HG02943 (cell line): ENCODE data around the gene PI16.

Source experiments
- ATAC-seq: cut with Tn5 transposase; IDR thresholded peaks from one replicate; pipeline ENCODE4 v1.9.1; 2021; ENCODE audit warnings: mild to moderate bottlenecking, low read depth, moderate library complexity; ENCODE audit not compliant: unreplicated experiment

The PI16 gene

GRCh38 chr6:36997811-36998722, 43.5 kb downstream of the PI16 start:
- ATAC-seq: no peak

- ATAC-seq: no peak
These were observed 44.1 kb downstream of the PI16 start for GRCh38 chr6:36998723-36999038.

- no peak for ATAC-seq
These were observed 44.7 kb downstream of the PI16 start for GRCh38 chr6:36999061-36999750.

- no peak for ATAC-seq
These were observed 45.2 kb downstream of the PI16 start for GRCh38 chr6:36999751-37000125.

DNA sequence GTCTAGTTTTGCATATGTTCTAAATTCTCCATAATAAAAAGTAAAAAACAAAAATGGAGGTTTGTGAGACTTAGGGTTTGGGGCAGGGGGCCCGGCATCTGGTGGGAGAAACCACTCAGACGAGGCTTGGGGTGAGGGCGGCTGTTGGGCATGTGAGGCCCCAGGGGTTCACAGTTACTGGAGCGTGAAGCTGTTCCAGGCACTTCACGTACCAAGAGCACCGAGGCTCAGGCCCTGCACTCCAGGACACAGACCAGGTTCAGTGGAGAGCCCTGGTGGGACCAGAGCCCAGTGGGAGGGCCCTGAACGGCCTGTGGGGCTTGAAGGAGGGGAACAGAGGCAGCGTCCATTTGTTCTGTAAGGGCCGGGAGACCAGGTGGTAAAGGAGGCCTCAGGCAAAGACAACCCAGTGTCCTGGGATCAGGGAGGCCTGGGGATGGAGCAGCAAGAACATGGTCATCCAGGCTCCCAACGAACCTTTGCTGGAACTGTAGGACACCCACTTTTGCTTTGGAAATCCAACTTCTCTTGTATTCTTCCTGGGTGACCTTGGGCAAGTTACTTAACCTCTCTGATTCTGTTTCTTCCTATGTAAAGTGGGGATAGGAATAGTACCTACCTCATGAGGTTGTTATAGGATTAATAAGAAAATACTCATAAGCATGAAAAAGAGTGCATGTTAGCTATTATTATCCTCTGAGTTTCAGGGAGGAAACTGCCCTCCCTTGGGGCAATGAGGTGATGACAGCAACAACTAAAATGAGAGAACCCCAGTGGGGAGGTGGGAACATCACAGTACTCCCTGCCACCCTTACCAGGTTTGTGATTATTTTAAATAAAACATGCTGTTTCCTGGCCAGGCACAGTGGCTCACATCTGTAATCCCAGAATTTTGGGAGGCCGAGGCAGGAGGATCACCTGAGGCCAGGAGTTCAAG, 49.8 kb downstream of the PI16 start:
- no peak for ATAC-seq

GRCh38 chr6:37005061-37005810, 50.7 kb downstream of the PI16 start, which contains the start of gene FGD2:
Gene FGD2 (plus strand): TSS chr6:37005655. CDS start chr6:37005818, 163 bp downstream.
- no peak for ATAC-seq

DNA sequence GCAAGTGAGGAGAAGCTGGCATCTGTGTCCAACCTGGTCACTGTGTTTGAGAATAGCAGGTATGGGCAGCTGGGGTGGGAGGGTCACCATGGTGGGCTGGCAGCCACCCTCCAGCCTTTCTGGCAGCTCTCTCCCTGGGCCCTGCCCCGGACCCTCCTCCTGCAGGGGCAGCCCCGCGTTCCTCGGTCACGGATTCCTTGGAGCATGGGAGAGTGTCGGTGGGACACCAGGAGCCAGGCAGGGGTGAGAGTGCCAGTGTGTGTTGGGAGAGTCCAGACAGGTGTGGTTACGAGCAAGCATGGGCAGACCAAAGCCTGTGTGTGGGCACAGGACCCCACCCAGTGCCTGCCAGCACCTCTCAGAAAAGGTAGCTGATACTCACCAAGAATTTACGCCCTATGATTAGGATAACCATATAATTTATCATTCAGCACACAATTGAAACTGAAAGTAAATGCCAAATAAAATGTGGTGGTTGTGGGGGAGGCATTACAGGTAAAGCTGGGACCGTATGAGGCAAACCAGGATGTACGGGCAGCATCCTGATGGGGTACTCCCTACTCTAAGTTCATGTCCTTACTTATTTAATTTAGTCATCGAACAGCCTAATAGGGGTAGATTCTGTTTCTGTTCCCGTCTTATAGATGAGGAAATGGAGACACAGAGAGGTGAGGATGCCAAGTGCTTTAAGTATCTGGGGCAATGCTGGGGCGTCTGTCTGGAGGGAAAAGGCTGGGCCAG, 51.5 kb downstream of the PI16 start:
- ATAC-seq: no peak

DNA sequence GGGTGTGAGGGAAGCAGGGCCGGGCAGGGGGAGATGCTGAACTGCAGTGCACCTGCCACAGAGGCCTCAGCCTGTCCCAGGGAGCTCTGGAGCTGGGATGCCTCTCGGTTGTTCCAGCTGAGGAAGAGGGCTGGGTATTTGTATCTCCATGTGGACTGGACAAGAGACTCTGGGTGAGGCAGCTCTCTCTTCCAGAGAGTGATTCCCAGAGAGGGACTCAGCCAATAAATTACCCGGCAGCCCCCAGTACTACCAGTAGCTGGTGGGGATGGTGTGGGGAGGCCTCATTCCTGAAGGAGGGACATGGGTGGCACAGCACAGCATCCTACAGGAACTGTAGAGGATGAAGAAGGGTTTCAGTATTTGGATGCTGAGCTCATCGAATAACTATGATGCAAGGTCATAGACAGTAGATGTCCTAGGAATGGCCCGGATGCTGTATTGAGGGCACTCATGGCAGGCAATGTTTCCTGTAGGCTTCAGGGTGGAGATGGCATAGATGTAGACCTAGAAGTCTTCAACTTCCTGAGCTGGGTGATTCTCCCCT, 52.3 kb downstream of the PI16 start:
- peak; percentile 7 for ATAC-seq

- peak; percentile 42 for ATAC-seq
These were observed 53.0 kb downstream of the PI16 start for GRCh38 chr6:37007340-37008043.

- no peak for ATAC-seq
These were observed 54.2 kb downstream of the PI16 start for GRCh38 chr6:37008484-37009465.

DNA sequence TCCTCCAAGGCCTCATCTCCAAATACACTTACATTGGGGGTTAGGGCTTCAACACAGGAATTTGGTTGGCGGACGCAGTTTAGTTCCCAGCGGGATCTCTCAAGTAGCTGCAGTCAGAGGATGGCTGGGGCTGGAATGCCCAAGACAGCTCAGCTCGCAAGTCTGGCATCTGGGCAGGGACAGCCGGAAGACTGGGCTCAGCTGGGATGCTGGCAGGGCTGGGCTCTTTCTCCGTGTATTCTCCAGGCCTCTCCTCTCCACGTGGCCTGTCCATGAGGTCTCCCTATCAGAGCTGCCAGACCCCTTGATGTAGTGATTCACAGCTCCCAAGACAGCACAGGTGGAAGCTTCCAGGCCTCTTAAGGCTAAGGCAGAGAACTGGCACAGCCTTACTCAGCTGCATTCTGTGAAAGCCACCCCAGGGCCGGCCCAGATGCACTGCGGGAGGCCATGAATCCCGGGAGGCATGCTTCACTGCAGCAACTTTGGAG, 55.9 kb downstream of the PI16 start:
- ATAC-seq: no peak

GRCh38 chr6:37011656-37012378, 57.3 kb downstream of the PI16 start:
- ATAC-seq: no peak

DNA sequence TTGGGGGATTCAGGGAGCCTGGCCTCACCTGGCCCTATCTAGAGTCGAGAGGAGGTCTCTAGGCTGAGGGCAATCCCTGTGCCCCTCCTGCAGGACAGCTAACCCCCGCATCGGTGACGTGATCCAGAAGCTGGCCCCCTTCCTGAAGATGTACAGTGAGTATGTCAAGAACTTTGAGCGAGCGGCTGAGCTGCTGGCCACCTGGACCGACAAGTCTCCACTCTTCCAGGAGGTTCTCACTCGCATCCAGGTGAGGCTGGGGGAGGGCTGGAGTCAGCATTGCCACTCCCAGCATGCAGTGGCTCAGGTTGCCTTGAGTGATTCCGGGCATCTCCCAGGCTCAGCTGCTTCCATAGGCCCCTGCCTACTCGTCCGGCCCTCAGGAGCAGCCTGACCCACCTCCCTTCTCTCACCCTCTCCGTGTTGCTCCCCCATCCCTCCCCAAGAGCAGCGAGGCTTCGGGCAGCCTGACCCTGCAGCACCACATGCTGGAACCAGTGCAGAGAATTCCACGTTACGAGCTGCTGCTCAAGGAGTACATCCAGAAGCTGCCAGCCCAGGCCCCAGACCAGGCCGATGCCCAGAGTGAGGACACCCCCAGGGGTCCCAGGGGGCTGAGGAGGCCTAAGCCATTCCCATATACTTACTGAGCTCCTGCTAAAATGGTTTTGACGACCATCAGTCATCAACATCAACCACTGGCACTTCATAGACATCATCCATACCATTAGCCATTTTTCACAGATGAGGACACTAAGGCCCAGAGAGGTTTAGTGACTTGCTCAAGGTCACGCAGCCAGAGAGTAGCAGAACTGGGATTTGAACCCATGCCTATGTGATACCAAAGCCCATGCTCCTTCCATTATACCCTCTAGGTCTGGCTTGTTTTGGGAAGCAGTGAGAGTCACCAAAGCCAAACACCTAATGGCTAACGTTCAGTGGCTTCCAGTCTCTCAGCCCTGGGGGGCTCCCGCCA, 59.3 kb downstream of the PI16 start:
- ATAC-seq: no peak
